GM19193 (cell line): ENCODE data around the gene TAS2R31.
"Not testable (repeated sequence)": the region's sequence is repeated elsewhere in the genome, so short reads cannot be mapped to it uniquely, and the experiment has no call there.

Experiments used
- POLR2A ChIP-seq: IDR thresholded peaks from 4 replicates; pipeline ENCODE4 v1.6.1; 2011; ENCODE audit not compliant: insufficient read depth, insufficient read length; ENCODE audit errors: extremely low read depth

The TAS2R31 gene, protein sequence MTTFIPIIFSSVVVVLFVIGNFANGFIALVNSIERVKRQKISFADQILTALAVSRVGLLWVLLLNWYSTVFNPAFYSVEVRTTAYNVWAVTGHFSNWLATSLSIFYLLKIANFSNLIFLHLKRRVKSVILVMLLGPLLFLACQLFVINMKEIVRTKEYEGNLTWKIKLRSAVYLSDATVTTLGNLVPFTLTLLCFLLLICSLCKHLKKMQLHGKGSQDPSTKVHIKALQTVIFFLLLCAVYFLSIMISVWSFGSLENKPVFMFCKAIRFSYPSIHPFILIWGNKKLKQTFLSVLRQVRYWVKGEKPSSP

DNA sequence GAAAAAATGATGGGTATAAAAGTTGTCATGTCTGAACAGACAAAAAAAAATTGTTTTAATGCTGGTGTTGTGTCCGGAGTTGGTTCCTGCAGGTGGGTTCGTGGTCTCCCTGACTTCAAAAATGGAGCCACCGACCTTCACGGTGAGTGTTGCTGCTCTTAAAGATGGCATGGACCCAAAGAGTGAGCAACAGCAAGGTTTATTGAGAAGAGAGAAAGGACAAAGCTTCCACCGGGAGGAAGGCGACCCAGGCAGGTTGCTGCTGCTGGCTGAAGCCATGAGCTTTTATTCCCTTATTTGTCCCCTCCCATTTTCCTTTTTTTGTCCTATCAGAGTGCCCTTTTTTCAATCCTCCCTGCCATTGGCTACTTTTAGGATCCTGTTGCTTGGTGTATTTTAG lies at the start of gene TAS2R31:
TAS2R31 (minus strand) TSS at position 101 of the 400 bp plus-strand sequence; CDS start at position 29, 72 bp downstream.
- no peak for TF ChIP-seq POLR2A

DNA sequence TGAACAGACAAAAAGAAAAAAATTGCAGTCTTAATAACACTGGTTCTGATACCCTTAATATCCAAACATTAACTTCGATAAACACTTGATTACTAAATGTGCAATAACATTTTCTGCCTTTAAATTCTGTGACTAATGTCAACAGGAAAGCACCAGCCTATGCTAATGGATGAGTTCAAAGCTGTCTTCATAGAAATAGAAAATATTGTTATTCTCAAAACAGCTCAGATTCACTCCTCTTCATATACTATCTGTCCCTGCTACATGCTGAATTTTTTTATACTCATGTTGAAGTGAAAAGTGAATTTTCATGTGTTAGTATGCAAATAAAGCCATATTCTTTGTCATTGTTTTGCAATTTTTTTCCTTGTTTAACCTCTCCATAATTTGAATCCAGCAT lies 47.0 kb upstream of the TAS2R31 start:
- TF ChIP-seq POLR2A, result no peak

DNA sequence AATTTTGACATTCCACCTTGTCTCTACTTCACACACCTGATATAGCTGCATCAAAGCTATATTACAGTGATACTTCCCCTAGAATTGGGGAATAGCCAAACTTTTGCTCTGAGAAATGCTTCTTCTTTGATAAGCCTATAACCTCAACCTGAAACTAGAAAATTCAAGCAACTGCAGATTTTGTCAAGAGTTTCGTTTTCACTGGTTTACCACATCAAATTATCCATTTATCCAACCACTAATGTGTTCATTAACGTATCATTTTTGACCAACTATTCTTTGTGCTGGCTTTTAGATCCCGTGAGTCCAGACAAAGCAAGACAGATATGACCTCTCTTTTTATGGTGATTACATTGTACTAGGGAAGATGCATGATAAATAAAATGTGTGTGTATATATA lies 44.4 kb upstream of the TAS2R31 start:
- TF ChIP-seq POLR2A, result no peak

DNA sequence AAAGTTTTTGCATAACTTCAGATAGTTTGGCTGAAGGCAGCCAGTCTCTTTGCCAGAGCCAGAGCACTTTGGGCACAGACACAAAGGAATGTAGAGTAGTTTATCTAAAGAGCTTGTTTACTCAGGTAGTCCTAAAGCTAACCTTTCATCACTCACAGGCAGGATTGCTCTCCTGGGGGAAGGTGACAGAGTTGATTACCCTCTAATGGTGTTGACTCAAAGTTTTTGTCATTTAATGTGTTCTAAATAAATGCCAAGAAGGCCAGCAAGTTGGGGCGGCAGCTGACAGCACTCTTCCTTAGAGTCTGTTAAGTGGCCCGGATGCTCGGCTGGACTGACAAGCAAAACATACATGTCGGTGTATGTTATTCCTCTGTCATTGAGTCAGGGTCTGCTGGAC lies 40.2 kb upstream of the TAS2R31 start:
- TF ChIP-seq POLR2A, result no peak

DNA sequence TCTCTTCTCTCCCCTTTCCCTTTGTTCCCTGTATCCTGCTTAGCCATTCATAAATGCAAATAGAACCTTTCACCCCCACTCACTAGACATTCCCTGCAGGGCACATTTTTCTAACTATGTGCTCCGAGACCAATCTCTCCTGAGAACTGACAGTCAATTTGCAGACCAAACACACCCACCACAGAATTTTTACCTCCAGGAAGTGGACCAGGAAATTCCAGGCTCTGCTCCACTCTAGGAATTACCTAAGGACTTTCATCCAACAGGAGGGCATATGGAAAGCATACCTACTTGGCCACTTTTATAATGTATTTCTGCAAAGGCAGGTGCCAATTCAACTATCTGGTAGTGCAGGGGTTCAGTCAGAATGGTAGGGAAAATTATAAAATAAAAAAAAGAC lies 39.8 kb upstream of the TAS2R31 start:
- TF ChIP-seq POLR2A, result no peak

DNA sequence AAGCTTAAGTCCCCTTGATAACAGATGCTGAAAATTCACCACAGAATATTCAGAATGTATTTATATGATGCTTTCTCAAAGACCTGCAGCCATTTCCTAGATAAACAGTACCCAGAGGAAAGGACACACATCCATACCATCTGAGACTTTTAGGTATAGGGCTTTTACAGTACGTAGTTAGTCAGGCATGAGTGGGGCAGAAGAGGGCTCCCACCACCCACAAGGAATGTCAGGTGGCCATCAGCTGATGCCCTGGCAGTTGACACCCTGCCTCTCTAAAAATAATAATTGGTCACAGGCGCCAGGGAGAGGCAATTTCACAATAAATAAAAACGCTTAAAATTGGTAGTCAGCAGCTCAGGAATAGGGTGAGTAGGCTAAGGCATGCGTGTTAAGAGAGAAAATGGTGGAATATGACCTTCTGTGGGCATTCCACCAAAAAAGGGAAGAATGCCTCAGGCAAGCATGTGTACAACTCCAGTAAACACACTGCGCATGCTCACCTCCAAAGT lies 38.7 kb upstream of the TAS2R31 start:
- TF ChIP-seq POLR2A, result no peak

DNA sequence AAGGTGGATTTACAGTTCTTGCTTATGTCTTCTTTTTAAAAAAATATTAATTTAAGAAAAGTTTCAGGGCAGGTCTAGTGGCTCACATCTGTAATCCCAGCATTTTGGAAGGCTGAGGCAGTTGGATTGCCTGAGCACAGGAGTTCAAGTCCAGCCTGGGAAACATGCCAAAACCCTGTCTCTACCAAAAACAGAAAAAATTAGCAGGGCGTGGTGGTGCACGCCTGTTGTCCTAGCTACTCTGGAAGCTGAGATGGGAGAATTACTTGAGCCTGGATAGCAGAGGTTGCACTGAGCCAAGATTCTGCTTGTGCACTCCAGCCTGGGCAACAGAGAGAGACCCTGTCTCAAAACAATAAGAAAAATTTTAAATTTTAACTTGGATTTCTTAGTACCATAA lies 36.3 kb upstream of the TAS2R31 start:
- TF ChIP-seq POLR2A, result no peak

DNA sequence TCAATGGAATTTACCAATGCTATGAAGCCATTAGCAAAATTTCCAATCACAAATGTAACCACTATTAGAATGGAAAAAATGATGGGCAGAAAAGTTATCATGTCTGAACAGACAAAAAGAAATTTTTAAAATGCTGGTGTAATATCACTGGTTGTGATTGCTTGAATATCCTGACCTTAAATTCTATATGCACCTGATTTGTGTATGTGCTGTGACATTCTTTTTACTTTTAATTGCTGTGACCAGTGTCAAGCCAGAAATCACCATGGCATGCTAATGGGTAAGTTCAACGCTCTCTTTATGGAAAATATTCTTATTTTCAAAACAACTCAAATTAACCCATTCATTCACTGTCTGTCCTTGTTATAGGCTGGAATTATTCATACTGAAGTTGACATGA lies 31.0 kb upstream of the TAS2R31 start, which contains the start of gene TAS2R46:
TAS2R46 (minus strand) TSS at position 101 of the 400 bp plus-strand sequence; CDS start at position 101, 0 bp downstream.
- not testable (repeated sequence) for TF ChIP-seq POLR2A

DNA sequence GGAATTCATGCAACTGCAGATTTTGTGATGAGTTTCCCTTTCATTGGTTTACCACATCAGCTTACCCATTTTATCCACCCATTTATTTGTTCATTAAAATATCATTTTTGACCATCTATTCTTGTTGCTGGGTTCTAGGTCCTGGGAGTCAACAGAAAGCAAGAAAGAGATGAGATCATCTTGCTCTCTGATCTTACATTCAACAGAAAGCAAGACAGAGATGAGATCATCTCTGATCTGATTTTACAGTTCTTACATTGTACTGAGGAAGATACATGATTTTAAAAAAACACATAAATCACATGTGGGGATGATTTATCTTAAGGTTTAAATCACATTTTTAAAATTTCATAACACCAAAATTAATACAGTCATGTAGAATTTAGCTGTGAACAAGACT lies 28.6 kb upstream of the TAS2R31 start:
- no peak for TF ChIP-seq POLR2A

DNA sequence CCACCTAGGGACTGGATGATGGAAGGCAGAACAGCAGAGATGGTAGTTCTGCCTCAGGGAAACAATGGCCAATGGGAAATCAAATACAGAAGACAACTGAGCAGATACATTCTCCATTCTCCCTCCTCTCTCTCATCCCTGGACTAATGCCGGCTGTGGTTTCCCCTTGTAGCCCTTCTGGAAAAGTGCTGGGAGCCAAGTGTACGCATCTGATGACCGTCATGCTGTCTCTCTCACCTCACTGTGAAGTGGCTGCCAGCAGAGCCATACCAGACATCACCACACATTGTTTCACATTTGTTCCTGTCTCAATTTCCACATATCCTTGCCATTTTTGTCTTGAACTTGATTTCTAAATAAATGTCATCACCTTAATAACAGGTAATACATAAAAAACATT lies 27.8 kb upstream of the TAS2R31 start:
- no peak for TF ChIP-seq POLR2A

DNA sequence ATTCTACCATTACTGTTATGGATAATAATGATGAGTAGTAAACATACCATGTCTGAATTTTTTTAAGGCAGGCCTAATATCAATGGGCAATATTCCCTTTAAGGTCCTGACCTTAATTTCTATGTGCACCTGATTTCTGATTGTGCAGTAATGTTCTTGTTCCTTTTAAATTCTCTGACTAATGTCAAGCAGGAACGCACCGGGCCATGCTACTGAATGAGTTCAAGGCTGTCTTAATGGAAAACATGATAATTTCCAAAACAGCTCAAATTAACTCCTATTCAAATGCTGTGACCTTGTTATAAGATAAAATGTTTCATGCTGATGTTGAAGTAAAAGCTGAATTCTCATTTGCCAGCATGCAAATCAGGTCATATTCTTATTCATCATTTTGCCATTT lies 24.1 kb upstream of the TAS2R31 start:
- no peak for TF ChIP-seq POLR2A

DNA sequence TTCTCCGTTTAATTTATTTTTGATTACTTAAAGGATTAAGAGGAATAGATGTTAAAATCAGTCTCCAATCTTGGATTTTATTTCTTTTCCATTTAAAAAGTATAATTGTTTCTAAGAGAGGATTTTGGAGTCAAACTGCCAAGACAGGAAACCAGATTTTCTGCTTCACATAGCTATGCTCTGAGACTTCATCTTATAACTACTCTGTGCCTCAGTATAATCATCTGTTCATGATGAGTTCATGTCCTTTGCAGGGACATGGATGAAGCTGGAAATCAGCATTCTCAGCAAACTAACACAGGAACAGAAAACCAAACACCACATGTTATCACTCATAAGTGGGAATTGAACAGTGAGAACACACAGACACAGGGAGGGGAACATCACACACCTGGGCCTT lies 9.0 kb upstream of the TAS2R31 start:
- no peak for TF ChIP-seq POLR2A

DNA sequence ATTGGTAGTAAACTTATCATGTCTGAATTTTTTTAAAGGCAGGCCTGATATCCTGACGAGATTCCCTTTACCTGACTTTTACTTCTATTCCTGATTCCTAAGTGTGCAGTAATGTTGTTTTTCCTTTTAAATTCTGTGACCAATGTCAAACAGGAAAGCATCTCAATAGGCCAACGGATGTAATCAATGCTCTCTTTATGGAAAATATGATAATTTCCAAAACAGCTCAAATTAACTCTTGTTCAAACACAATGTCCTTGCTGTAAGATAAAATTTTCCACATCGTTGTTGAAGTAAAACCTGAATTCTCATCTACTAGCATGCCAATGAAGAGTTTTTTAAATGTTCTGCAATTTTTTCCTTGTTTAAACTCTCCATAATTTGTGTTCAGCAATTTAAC lies 8.0 kb upstream of the TAS2R31 start:
- TF ChIP-seq POLR2A, result no peak

DNA sequence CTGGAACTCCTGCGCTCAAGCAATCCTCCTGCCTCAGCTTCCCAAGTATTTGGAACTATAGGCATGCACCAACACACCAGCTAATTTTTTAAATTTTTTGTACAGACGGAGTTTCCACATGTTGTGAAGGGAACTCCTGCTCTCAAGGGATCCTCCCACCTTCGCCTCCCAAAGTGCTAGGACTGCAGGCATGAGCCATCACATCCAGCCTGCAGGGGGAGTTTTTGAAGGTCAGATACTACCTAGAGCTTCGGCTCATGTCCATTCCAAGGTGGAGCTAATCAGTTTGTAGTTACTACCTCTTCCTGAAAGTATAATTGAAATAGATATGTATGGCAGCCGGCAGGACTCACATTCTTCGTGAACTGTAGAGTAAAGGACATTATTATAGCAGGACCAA lies 5.1 kb downstream of the TAS2R31 start:
- no peak for TF ChIP-seq POLR2A

DNA sequence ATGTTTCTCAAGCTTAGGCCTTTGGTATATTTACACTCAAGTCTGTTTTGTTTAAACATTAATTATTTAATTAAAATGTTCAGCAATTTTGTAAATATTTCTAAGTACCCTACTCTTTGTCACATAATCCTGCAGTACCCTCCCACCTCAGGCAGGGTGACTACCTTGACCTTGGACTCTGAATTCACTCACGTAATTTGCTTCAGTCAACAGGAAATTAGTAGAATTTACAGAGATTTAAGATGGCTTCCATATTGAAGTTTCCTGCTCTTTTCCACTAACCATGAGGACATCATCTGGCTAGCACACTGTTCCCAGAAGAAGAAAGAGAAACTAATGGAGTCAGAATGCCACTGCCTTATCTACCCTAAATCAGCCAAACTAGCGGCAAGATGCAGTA lies 7.8 kb downstream of the TAS2R31 start:
- no peak for TF ChIP-seq POLR2A

DNA sequence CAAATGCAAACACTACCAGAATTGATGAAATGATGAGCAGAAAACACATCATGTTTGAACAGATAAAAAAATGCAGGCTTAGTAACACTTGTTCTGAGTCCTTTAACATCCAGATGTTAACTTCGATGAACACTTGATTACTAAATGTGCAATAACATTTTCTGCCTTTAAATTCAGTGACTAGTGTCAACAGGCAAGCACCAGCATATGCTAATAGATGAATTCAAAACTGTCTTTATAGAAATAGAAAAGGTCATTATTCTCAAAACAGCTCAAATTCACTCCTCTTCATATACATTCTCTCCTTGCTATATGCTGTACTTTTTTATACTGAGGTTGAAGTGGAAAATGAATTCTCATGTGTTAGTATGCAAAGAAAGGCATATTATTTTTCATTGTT lies 8.7 kb downstream of the TAS2R31 start, which contains the start of gene TAS2R19:
TAS2R19 (minus strand) TSS at position 101 of the 400 bp plus-strand sequence; CDS start at position 52, 49 bp downstream.
- TF ChIP-seq POLR2A, result no peak

DNA sequence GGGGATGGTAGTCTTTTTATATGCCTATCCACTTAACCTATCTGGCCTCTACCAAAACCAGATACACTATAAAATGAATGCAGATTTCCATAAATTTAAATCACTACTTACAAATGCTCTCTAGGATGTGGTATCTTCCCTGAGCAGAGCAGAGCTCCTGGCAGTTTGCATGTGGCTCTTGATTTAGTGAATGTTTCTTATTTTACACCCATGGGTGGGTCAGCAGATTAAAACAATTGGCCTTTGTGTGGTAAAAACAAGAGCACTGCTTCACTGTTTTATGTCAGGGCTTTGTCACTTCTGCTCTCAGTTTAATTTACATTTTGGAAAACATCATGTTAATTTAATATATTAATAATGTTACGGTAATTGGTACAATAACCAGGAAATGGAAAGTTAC lies 14.3 kb downstream of the TAS2R31 start:
- no peak for TF ChIP-seq POLR2A

DNA sequence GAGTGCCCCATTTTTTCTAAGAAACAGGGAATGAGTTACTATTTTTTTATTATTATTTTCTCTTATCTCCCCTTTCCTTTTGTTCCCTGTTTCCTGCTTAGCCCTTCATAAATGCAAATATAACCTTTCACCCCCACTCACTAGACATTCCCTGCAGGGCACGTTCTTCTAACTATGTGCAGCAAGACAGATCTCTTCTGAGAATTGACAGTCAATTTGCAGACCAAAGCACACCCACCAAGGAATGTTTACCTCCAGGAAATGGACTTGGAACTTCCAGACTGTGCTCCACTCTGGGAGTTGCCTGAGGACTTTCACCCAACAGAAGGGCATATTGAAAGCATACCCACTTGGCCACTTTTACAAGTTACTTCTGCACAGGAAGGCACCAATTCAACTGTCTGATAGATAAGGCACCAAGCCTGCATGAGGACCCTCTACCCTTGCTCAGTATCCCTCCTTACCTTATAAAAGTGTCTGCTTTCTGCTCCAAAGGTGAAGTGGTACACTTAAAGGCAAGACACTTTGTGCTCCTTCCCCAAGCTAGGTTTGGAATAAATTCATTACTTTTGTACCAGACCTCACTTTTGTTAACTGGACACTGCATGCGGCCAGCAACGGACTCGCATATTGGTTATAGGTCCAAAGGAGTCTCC lies 15.3 kb downstream of the TAS2R31 start:
- no peak for TF ChIP-seq POLR2A
